ENCODE results near the gene MAP4K4. TPM values are rescaled to one million over a fixed set of nuclear protein-coding genes. Genes with fewer than 3 reads are reported as not detected.

Gene MAP4K4
- total and polyA plus RNA-seq, 2 of the 13 experiments (the other 11 are each of a cell fraction or from before 2014, with no cell fraction given) = 105 to 264 TPM

DNA sequence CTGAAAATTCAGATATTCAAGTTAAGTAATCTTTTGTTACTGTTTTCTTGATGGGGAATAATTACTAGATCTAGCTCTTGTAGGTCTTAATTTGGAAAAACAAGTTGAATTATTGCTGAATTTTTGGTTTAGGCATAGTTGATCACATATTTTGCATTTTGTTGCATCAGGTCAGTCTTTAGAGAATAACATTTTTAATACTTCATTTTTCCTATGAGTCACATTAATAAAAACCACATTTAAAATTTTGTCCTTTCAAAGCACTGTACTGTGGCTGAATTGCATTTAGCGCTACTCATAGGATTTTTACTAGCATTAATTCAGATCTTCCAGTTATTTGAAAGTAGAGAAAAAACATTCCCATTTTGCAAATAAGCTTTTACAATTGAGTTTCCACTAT lies 23.2 kb downstream of the MAP4K4 start (continued):
- TF ChIP-seq YEATS2 (CRISPR knock-in tag; IDR thresholded peaks at IDR 0.05; ENCODE audit: borderline replicate concordance) (no peak), ZNF619 (CRISPR knock-in tag; IDR thresholded peaks at IDR 0.05) (no peak), ZNF234 (CRISPR knock-in tag; conservative IDR thresholded peaks at IDR 0.05) (no peak)
- TF ChIP-seq, protein P1, sequence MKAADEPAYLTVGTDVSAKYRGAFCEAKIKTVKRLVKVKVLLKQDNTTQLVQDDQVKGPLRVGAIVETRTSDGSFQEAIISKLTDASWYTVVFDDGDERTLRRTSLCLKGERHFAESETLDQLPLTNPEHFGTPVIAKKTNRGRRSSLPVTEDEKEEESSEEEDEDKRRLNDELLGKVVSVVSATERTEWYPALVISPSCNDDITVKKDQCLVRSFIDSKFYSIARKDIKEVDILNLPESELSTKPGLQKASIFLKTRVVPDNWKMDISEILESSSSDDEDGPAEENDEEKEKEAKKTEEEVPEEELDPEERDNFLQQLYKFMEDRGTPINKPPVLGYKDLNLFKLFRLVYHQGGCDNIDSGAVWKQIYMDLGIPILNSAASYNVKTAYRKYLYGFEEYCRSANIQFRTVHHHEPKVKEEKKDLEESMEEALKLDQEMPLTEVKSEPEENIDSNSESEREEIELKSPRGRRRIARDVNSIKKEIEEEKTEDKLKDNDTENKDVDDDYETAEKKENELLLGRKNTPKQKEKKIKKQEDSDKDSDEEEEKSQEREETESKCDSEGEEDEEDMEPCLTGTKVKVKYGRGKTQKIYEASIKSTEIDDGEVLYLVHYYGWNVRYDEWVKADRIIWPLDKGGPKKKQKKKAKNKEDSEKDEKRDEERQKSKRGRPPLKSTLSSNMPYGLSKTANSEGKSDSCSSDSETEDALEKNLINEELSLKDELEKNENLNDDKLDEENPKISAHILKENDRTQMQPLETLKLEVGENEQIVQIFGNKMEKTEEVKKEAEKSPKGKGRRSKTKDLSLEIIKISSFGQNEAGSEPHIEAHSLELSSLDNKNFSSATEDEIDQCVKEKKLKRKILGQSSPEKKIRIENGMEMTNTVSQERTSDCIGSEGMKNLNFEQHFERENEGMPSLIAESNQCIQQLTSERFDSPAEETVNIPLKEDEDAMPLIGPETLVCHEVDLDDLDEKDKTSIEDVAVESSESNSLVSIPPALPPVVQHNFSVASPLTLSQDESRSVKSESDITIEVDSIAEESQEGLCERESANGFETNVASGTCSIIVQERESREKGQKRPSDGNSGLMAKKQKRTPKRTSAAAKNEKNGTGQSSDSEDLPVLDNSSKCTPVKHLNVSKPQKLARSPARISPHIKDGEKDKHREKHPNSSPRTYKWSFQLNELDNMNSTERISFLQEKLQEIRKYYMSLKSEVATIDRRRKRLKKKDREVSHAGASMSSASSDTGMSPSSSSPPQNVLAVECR (CRISPR knock-in tag; IDR thresholded peaks at IDR 0.05; ENCODE audit: borderline replicate concordance) = no peak
- TF ChIP-seq, protein P2, sequence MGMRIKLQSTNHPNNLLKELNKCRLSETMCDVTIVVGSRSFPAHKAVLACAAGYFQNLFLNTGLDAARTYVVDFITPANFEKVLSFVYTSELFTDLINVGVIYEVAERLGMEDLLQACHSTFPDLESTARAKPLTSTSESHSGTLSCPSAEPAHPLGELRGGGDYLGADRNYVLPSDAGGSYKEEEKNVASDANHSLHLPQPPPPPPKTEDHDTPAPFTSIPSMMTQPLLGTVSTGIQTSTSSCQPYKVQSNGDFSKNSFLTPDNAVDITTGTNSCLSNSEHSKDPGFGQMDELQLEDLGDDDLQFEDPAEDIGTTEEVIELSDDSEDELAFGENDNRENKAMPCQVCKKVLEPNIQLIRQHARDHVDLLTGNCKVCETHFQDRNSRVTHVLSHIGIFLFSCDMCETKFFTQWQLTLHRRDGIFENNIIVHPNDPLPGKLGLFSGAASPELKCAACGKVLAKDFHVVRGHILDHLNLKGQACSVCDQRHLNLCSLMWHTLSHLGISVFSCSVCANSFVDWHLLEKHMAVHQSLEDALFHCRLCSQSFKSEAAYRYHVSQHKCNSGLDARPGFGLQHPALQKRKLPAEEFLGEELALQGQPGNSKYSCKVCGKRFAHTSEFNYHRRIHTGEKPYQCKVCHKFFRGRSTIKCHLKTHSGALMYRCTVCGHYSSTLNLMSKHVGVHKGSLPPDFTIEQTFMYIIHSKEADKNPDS (CRISPR knock-in tag; IDR thresholded peaks at IDR 0.05) = no peak

DNA sequence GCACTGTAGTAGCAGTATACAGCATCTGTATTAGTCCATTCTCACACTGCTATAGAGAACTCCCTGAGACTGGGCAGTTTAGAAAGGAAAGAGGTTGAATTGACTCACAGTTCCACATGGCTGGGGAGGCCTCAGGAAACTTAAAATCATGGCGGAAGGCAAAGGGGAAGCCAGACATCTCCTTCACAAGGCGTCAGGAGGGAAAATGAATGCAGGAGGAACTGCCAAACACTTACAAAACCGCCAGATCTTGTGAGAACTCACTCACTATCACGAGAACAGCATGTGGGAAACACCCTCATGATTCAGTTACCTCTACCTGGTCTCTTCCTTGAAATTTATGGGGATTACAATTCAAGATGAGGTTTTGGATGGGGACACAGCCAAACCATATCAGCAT lies 25.4 kb downstream of the MAP4K4 start:
- Histone ChIP-seq H3K79me2 (ENCODE audit: insufficient read depth, low read length) (peaks cover 99% of the 10 kb centered on the region), H3K27me3 (ENCODE audit: control insufficient read depth in 1 of 2, insufficient read depth in 2 of 2, low read length in 2 of 2) (no peaks in the 10 kb centered on the region), H3K4me2 (ENCODE audit: low read depth, low read length) (no peak overlapping the region), H3K27ac (ENCODE audit: extremely low read length, insufficient read depth, low read length) (no peak overlapping the region), H3K36me3 (replicated peaks in 1 of 2; ENCODE audit: control insufficient read depth in 1 of 2, insufficient read depth in 2 of 2, low read length in 2 of 2) (peaks cover 5 to 13% of the 10 kb centered on the region in 2 experiments; a peak in 4 of 5 replicates), H3K9me3 (ENCODE audit: low read length) (no peaks in the 10 kb centered on the region), H3K4me3 (replicated peaks in 1 of 3; ENCODE audit: insufficient read depth in 1 of 3, low read depth in 2 of 3, low read length in 3 of 3) (no peak overlapping the region), H3K4me1 (ENCODE audit: insufficient read depth, low read length) (peaks cover 98% of the 10 kb centered on the region), H4K20me1 (ENCODE audit: insufficient read depth, low read length) (peaks cover 93% of the 10 kb centered on the region), H3K9ac (ENCODE audit: insufficient read depth, low read depth, low read length) (no peak overlapping the region), H2AFZ (ENCODE audit: low read length) (no peak overlapping the region)
- BruUV-seq (replicated peaks) = no TSS peak
- no peak for ATAC-seq
- no peak for DNase-seq (ENCODE audit: low spot score)
- CTCF ChIA-PET (ENCODE audit: low intra/inter-chr PET ratio, low total read pairs) = no interaction called here
- WGBS (ENCODE audit: low lambda C conversion rate) = 92% methylated on average over 4 of the region's 4 CpGs
- no peak for FAIRE-seq
- in situ Hi-C loops (cut with HindIII; ENCODE audit: extremely low pct_ligation_motif_present, low pct_unique_long_range_greater_than_20kb) (no loop called here), intact Hi-C loops (cut with micrococcal nuclease; ENCODE audit: unreplicated experiment) (no loop called here)
- POLR2A ChIA-PET = interaction anchor here (1.5 kb wide), 1 partner anchor 11 kb away, joined by 3 read pairs; no protein-coding TSS in a partner anchor
- TF ChIP-seq, protein P3, sequence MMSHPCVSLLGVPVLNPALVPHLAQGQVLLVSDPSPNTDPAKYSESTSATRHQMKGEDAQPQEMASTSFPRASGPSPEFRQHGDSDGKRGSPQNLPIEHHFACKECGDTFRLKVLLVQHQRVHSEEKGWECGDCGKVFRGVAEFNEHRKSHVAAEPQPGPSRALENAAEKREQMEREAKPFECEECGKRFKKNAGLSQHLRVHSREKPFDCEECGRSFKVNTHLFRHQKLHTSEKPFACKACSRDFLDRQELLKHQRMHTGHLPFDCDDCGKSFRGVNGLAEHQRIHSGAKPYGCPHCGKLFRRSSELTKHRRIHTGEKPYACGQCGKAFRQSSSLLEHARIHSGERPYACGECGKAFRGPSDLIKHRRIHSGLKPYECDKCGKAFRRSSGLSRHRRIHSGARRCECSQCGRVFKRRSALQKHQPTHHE (CRISPR knock-in tag; IDR thresholded peaks at IDR 0.05; ENCODE audit: borderline replicate concordance) = no peak
- TF ChIP-seq, protein P4, sequence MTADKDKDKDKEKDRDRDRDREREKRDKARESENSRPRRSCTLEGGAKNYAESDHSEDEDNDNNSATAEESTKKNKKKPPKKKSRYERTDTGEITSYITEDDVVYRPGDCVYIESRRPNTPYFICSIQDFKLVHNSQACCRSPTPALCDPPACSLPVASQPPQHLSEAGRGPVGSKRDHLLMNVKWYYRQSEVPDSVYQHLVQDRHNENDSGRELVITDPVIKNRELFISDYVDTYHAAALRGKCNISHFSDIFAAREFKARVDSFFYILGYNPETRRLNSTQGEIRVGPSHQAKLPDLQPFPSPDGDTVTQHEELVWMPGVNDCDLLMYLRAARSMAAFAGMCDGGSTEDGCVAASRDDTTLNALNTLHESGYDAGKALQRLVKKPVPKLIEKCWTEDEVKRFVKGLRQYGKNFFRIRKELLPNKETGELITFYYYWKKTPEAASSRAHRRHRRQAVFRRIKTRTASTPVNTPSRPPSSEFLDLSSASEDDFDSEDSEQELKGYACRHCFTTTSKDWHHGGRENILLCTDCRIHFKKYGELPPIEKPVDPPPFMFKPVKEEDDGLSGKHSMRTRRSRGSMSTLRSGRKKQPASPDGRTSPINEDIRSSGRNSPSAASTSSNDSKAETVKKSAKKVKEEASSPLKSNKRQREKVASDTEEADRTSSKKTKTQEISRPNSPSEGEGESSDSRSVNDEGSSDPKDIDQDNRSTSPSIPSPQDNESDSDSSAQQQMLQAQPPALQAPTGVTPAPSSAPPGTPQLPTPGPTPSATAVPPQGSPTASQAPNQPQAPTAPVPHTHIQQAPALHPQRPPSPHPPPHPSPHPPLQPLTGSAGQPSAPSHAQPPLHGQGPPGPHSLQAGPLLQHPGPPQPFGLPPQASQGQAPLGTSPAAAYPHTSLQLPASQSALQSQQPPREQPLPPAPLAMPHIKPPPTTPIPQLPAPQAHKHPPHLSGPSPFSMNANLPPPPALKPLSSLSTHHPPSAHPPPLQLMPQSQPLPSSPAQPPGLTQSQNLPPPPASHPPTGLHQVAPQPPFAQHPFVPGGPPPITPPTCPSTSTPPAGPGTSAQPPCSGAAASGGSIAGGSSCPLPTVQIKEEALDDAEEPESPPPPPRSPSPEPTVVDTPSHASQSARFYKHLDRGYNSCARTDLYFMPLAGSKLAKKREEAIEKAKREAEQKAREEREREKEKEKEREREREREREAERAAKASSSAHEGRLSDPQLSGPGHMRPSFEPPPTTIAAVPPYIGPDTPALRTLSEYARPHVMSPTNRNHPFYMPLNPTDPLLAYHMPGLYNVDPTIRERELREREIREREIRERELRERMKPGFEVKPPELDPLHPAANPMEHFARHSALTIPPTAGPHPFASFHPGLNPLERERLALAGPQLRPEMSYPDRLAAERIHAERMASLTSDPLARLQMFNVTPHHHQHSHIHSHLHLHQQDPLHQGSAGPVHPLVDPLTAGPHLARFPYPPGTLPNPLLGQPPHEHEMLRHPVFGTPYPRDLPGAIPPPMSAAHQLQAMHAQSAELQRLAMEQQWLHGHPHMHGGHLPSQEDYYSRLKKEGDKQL (CRISPR knock-in tag; IDR thresholded peaks at IDR 0.05; ENCODE audit: low read depth) = no peak
- TF ChIP-seq NFYB (CRISPR knock-in tag; IDR thresholded peaks at IDR 0.05) (no peak), CEBPB (IDR thresholded peaks at IDR 0.05; ENCODE audit: borderline replicate concordance, low read depth, low read length) (no peak), ZNF777 (CRISPR knock-in tag; IDR thresholded peaks at IDR 0.05) (no peak)
